SK-N-MC (cell line): Measurements from ENCODE around the gene COL8A1.

Experiments
- EZH2 ChIP-seq: fragments of 200-600 bp; sonication (generic); IDR thresholded peaks from one replicate; pipeline ENCODE4 v1.6.1; 2017; ENCODE audit warnings: antibody characterized with exemption
- POLR2AphosphoS5 ChIP-seq: IDR thresholded peaks from 2 replicates; pipeline ENCODE4 v1.6.1; 2012; ENCODE audit warnings: mild to moderate bottlenecking, low read depth, low read length, borderline replicate concordance

DNA sequence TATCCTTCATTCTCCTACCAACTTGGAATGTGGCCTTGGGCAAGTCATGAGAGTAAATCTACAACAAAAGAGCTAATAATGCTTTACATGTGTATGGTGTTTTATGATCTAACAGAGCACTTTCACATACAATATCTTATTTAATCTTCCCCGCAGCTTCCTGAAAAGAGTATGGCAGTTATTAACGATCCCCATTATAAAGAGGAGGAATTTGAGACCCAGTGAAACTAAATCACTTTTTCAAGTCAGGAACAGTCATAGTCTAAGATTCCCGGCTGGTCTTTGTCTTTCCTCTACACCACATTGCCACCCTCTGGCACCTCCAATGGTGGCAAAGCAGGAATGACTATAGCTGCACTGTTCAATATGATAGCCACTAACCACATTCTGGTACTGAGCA, 109.5 kb downstream of the COL8A1 start:
- TF ChIP-seq POLR2AphosphoS5 (peak; percentile 42; the same call in 1 of the 2 replicates), EZH2 (no peak)
